ENCODE measurements around the gene PARD6A.
A peak's percentile ranks its signal among the peaks of the same experiment; 100 is the strongest.

PARD6A gene

GRCh38 chr16:67694611-67695010 lies 33.9 kb downstream of the PARD6A start:
- DNase-seq, result no peak

GRCh38 chr16:67697422-67698185 lies 36.8 kb downstream of the PARD6A start:
- no peak for DNase-seq

GRCh38 chr16:67699265-67699664 lies 38.5 kb downstream of the PARD6A start:
- peak in 1 of 5 experiments; percentile 13 for DNase-seq

- no peak for DNase-seq
These were observed 40.7 kb downstream of the PARD6A start for GRCh38 chr16:67701420-67701819.

- no peak for DNase-seq
These were observed 41.4 kb downstream of the PARD6A start for GRCh38 chr16:67702130-67702529.

- DNase-seq, result peak in 1 of 5 experiments; percentile 55
These were observed 42.9 kb downstream of the PARD6A start for GRCh38 chr16:67703626-67704025.

GRCh38 chr16:67704110-67704509 lies 43.4 kb downstream of the PARD6A start:
- DNase-seq, result no peak

GRCh38 chr16:67707210-67707609 lies 46.5 kb downstream of the PARD6A start:
- DNase-seq, result no peak

- no peak for DNase-seq
These were observed 47.0 kb downstream of the PARD6A start for GRCh38 chr16:67707790-67708189.

- DNase-seq, result no peak
These were observed 47.6 kb downstream of the PARD6A start for GRCh38 chr16:67708368-67708771.

GRCh38 chr16:67709050-67709449 lies 48.3 kb downstream of the PARD6A start:
- DNase-seq, result no peak

- DNase-seq, result no peak
These were observed 49.8 kb downstream of the PARD6A start for GRCh38 chr16:67710607-67711006.

All from T-helper 2 cell (primary cell).